ENCODE data around the gene SERPINB6. TPM values are rescaled to one million over a fixed set of nuclear protein-coding genes. Genes with fewer than 3 reads are reported as not detected.

The SERPINB6 gene
- total and polyA plus RNA-seq, 2 of the 4 experiments (the other 2 are of a cell fraction) = 37.1 to 91.1 TPM

DNA sequence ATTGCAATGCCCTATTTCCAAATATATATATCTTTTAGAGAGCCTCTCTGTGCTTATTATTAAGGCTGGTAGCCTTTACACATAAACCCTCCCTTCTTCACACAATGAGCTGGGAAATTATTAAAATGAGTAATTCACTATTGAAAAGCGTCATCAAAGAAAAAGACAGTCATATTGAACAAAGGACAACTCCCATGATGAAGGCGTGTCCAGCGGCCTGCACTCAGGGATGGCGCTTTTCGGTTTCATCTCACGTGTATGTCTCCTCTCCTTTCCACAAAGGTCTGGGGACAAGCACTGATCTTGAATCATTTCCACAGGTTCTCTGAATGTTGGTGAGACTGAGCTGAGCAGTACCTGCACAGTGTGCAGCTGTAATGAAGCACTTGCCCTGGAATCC, 71.8 kb downstream of the SERPINB6 start:
- no peak overlapping the region for H4K91ac ChIP-seq (ENCODE audit: insufficient read depth, low read depth, low read length)
- in situ Hi-C loops (cut with MboI; ENCODE audit: low sequenced_read_pairs) = no loop called here
- H3K23ac ChIP-seq (ENCODE audit: low read depth, low read length) = no peak overlapping the region
- no peak overlapping the region for H3K4me2 ChIP-seq (ENCODE audit: low read depth, low read length)
- no peak overlapping the region for H2BK5ac ChIP-seq (ENCODE audit: low read depth, low read length, poor library complexity, severe bottlenecking)
- no peak overlapping the region for H2AK5ac ChIP-seq (ENCODE audit: low read depth, low read length)
- H3K4ac ChIP-seq (ENCODE audit: low read depth, low read length) = no peak overlapping the region
- H2AK9ac ChIP-seq (replicated peaks; ENCODE audit: low read depth, low read length, poor library complexity) = no peak overlapping the region
- no peak overlapping the region for H3K4me3 ChIP-seq (ENCODE audit: insufficient read depth, low read depth, low read length)
- no peak overlapping the region for H2BK15ac ChIP-seq (ENCODE audit: low read depth, low read length)
- ChIA-PET POLR2A (ENCODE audit: unreplicated experiment) (interaction anchor here (0.6 kb wide), 1 partner anchor 116 kb away, joined by 4 read pairs; no protein-coding TSS in a partner anchor), CTCF (no interaction called here)
- H4K5ac ChIP-seq (ENCODE audit: low read depth, low read length) = no peak overlapping the region
- no peak overlapping the region for H3K56ac ChIP-seq (ENCODE audit: extremely low read depth, insufficient read depth, low read length)
- H3K18ac ChIP-seq (ENCODE audit: low read depth, low read length) = no peak overlapping the region
- H3K14ac ChIP-seq (replicated peaks; ENCODE audit: low read depth, low read length) = no peak overlapping the region
- ATAC-seq (ENCODE audit: low read depth) (no peak), DNase-seq (no peak)
- TF ChIP-seq RFX5 (IDR thresholded peaks at IDR 0.05; ENCODE audit: low read depth, low read length) = no peak
- no peak for TF ChIP-seq CHD1 (IDR thresholded peaks at IDR 0.05; ENCODE audit: low read depth, low read length)
- no peak for TF ChIP-seq NFE2L2 (IDR thresholded peaks at IDR 0.05; ENCODE audit: low read depth, low read length)
- TF ChIP-seq BHLHE40 (IDR thresholded peaks at IDR 0.05; ENCODE audit: low read depth, low read length) = no peak
- TF ChIP-seq MXI1 (IDR thresholded peaks at IDR 0.05; ENCODE audit: borderline replicate concordance, low read depth, low read length) = no peak
- no peak for TF ChIP-seq FOS (IDR thresholded peaks at IDR 0.05; ENCODE audit: low read depth, low read length)
- TF ChIP-seq, protein P1, sequence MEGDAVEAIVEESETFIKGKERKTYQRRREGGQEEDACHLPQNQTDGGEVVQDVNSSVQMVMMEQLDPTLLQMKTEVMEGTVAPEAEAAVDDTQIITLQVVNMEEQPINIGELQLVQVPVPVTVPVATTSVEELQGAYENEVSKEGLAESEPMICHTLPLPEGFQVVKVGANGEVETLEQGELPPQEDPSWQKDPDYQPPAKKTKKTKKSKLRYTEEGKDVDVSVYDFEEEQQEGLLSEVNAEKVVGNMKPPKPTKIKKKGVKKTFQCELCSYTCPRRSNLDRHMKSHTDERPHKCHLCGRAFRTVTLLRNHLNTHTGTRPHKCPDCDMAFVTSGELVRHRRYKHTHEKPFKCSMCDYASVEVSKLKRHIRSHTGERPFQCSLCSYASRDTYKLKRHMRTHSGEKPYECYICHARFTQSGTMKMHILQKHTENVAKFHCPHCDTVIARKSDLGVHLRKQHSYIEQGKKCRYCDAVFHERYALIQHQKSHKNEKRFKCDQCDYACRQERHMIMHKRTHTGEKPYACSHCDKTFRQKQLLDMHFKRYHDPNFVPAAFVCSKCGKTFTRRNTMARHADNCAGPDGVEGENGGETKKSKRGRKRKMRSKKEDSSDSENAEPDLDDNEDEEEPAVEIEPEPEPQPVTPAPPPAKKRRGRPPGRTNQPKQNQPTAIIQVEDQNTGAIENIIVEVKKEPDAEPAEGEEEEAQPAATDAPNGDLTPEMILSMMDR (conservative IDR thresholded peaks at IDR 0.05; ENCODE audit: low read depth, low read length) = no peak
- TF ChIP-seq POLR2A (IDR thresholded peaks at IDR 0.05; ENCODE audit: low read depth, low read length) = no peak
- TF ChIP-seq, protein P2, sequence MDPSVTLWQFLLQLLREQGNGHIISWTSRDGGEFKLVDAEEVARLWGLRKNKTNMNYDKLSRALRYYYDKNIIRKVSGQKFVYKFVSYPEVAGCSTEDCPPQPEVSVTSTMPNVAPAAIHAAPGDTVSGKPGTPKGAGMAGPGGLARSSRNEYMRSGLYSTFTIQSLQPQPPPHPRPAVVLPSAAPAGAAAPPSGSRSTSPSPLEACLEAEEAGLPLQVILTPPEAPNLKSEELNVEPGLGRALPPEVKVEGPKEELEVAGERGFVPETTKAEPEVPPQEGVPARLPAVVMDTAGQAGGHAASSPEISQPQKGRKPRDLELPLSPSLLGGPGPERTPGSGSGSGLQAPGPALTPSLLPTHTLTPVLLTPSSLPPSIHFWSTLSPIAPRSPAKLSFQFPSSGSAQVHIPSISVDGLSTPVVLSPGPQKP (IDR thresholded peaks at IDR 0.05; ENCODE audit: borderline replicate concordance, low read depth, low read length) = no peak
- TF ChIP-seq MAFK (IDR thresholded peaks at IDR 0.05; ENCODE audit: low read depth, low read length) = no peak
- no peak for TF ChIP-seq CEBPB (IDR thresholded peaks at IDR 0.05; ENCODE audit: low read depth, low read length)
- no peak for TF ChIP-seq MAZ (IDR thresholded peaks at IDR 0.05; ENCODE audit: borderline replicate concordance, low read depth, low read length)
- TF ChIP-seq RCOR1 (IDR thresholded peaks at IDR 0.05; ENCODE audit: insufficient replicate concordance, low read length) = no peak
- no peak for TF ChIP-seq RAD21 (IDR thresholded peaks at IDR 0.05; ENCODE audit: low read length)
- TF ChIP-seq, protein P3, sequence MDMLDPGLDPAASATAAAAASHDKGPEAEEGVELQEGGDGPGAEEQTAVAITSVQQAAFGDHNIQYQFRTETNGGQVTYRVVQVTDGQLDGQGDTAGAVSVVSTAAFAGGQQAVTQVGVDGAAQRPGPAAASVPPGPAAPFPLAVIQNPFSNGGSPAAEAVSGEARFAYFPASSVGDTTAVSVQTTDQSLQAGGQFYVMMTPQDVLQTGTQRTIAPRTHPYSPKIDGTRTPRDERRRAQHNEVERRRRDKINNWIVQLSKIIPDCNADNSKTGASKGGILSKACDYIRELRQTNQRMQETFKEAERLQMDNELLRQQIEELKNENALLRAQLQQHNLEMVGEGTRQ (IDR thresholded peaks at IDR 0.05; ENCODE audit: low read depth, low read length) = no peak
- no peak for TF ChIP-seq SMC3 (IDR thresholded peaks at IDR 0.05; ENCODE audit: low read depth, low read length)
- H3K9me3 ChIP-seq (ENCODE audit: control insufficient read depth, insufficient read depth, low read length) = no peaks in the 10 kb centered on the region
- intact Hi-C loops (cut with micrococcal nuclease) = no loop called here
- H2BK20ac ChIP-seq (ENCODE audit: low read depth, low read length) = no peak overlapping the region
- H3K4me1 ChIP-seq (ENCODE audit: control insufficient read depth, insufficient read depth, low read length) = peaks cover 2% of the 10 kb centered on the region; the same call in 1 of the 2 replicates
- H2BK120ac ChIP-seq (ENCODE audit: low read depth, low read length) = no peak overlapping the region
- WGBS, 2 experiments (ENCODE audit: extremely low coverage in 2 of 2, insufficient read length in 1 of 2) = no CpG with 5 or more reads among the region's 6 CpGs
- H4K8ac ChIP-seq (ENCODE audit: low read depth in 2 of 2, low read length in 2 of 2) = no peak overlapping the region
- H2AFZ ChIP-seq (replicated peaks; ENCODE audit: low read length, poor library complexity) = no peak overlapping the region
- H3K27ac ChIP-seq (ENCODE audit: insufficient read depth, low read length) = no peak overlapping the region
- H3K9ac ChIP-seq (ENCODE audit: low read depth, low read length) = no peak overlapping the region
- H4K20me1 ChIP-seq (ENCODE audit: insufficient read depth, low read length) = peaks cover 6% of the 10 kb centered on the region
- dilution Hi-C loops (cut with HindIII; ENCODE audit: low sequenced_read_pairs, unreplicated experiment) = no loop called here
- no TSS peak for BruUV-seq (replicated peaks)
- H3K9me1 ChIP-seq (ENCODE audit: insufficient read depth, low read length) = peaks cover 5% of the 10 kb centered on the region; the same call in 1 of the 2 replicates
- H3K36me3 ChIP-seq (ENCODE audit: control insufficient read depth, insufficient read depth, low read length) = peaks cover 10% of the 10 kb centered on the region
- H3K27me3 ChIP-seq (ENCODE audit: control insufficient read depth, insufficient read depth, low read length) = no peaks in the 10 kb centered on the region
- peaks cover 6 to 19% of the 10 kb centered on the region in 2 experiments; a peak in 3 of 4 replicates for H3K79me1 ChIP-seq (ENCODE audit: low read depth in 1 of 2, low read length in 2 of 2)
